Neural crest cell (in vitro differentiated cells): ENCODE data around the gene ICA1. TPM values are rescaled to one million over a fixed set of nuclear protein-coding genes. Genes with fewer than 3 reads are reported as not detected.
A peak's percentile ranks its signal among the peaks of the same experiment; 100 is the strongest.

Experiments
- DNase-seq: peaks from one replicate; pipeline ENCODE4 v3.0.0; 2021; ENCODE audit warnings: low read depth, mixed read lengths, low spot score
- H3K27ac Mint-ChIP-seq: one replicate; pipeline ENCODE4 v1.8.0; 2021; ENCODE audit warnings: mild to moderate bottlenecking, mixed read lengths; ENCODE audit not compliant: unreplicated experiment
- H3K27me3 Mint-ChIP-seq: 2 replicates; pipeline ENCODE4 v1.8.0; 2021; ENCODE audit warnings: low read depth, mild to moderate bottlenecking, mixed read lengths
- H3K36me3 Mint-ChIP-seq: 2 replicates; pipeline ENCODE4 v1.8.0; 2021; ENCODE audit warnings: low read depth, mild to moderate bottlenecking, mixed read lengths
- H3K4me1 Mint-ChIP-seq: 2 replicates; pipeline ENCODE4 v1.8.0; 2021; ENCODE audit warnings: mixed read lengths
- H3K4me3 Mint-ChIP-seq: one replicate; pipeline ENCODE4 v1.8.0; 2021; ENCODE audit warnings: mild to moderate bottlenecking, mixed read lengths
- H3K9me3 Mint-ChIP-seq: 2 replicates; pipeline ENCODE4 v1.8.0; 2021; ENCODE audit warnings: mixed read lengths
- CTCF ChIP-seq: fragments of 200-600 bp; sonication (generic); conservative IDR thresholded peaks from 2 replicates; pipeline ENCODE4 v1.5.0; 2021; ENCODE audit warnings: antibody characterized with exemption, mild to moderate bottlenecking
- total RNA-seq: library from RNA; stranded (reverse); gene quantifications from 2 replicates; pipeline ENCODE4 v1.2.1, GENCODE V29; 2021

The ICA1 gene
- total RNA-seq, 1 donor from 2014 or later: 4.2 TPM

GRCh38 chr7:8217200-8218068 lies 44.5 kb downstream of the ICA1 start:
- H3K27ac Mint-ChIP-seq: peak overlapping the region; percentile 68
- H3K9me3 Mint-ChIP-seq: no peaks in the 10 kb centered on the region
- H3K36me3 Mint-ChIP-seq: no peaks in the 10 kb centered on the region
- H3K27me3 Mint-ChIP-seq: no peaks in the 10 kb centered on the region
- TF ChIP-seq CTCF: peak; percentile 88
- peak; percentile 42 for DNase-seq
- peaks cover 53% of the 10 kb centered on the region for H3K4me1 Mint-ChIP-seq
- H3K4me3 Mint-ChIP-seq: peak overlapping the region; percentile 24

- no peak overlapping the region for H3K4me3 Mint-ChIP-seq
- no peaks in the 10 kb centered on the region for H3K36me3 Mint-ChIP-seq
- DNase-seq: no peak
- no peaks in the 10 kb centered on the region for H3K9me3 Mint-ChIP-seq
- no peak for TF ChIP-seq CTCF
- no peak overlapping the region for H3K27ac Mint-ChIP-seq
- no peaks in the 10 kb centered on the region for H3K27me3 Mint-ChIP-seq
- peaks cover 50% of the 10 kb centered on the region for H3K4me1 Mint-ChIP-seq
These were observed 45.7 kb downstream of the ICA1 start for GRCh38 chr7:8216334-8216690.

GRCh38 chr7:8215648-8216333 lies 46.2 kb downstream of the ICA1 start:
- no peak for DNase-seq
- H3K36me3 Mint-ChIP-seq: no peaks in the 10 kb centered on the region
- no peak overlapping the region for H3K4me3 Mint-ChIP-seq
- no peak overlapping the region for H3K27ac Mint-ChIP-seq
- no peak for TF ChIP-seq CTCF
- H3K4me1 Mint-ChIP-seq: peaks cover 49% of the 10 kb centered on the region
- H3K9me3 Mint-ChIP-seq: no peaks in the 10 kb centered on the region
- H3K27me3 Mint-ChIP-seq: no peaks in the 10 kb centered on the region

GRCh38 chr7:8214244-8214824 lies 47.6 kb downstream of the ICA1 start:
- Mint-ChIP-seq H3K4me1 (peaks cover 50% of the 10 kb centered on the region), H3K4me3 (no peak overlapping the region), H3K9me3 (no peaks in the 10 kb centered on the region), H3K27me3 (no peaks in the 10 kb centered on the region), H3K27ac (no peak overlapping the region), H3K36me3 (no peaks in the 10 kb centered on the region)
- no peak for DNase-seq
- TF ChIP-seq CTCF: no peak

- Mint-ChIP-seq H3K9me3 (no peaks in the 10 kb centered on the region), H3K4me1 (peaks cover 60% of the 10 kb centered on the region), H3K27ac (no peak overlapping the region), H3K4me3 (no peak overlapping the region), H3K36me3 (no peaks in the 10 kb centered on the region), H3K27me3 (no peaks in the 10 kb centered on the region)
- DNase-seq: no peak
- no peak for TF ChIP-seq CTCF
These were observed 48.6 kb downstream of the ICA1 start for GRCh38 chr7:8213381-8213780.
